Astrocyte of the spinal cord (primary cell): ENCODE measurements around the gene CD300C.
"Not testable (repeated sequence)": the region's sequence is repeated elsewhere in the genome, so short reads cannot be mapped to it uniquely, and the experiment has no call there.

Experiments used
- DNase-seq: peaks from one replicate; pipeline ENCODE4 v3.0.0; 2011; ENCODE audit warnings: low read depth, low spot score
- H3K4me3 ChIP-seq: 2 replicates; pipeline ENCODE4 v1.5.1; 2011; ENCODE audit warnings: low read depth, mild to moderate bottlenecking, low read length, moderate library complexity
- CTCF ChIP-seq: IDR thresholded peaks from 2 replicates; pipeline ENCODE4 v1.5.1; 2012; ENCODE audit warnings: low read depth, mild to moderate bottlenecking, low read length, inconsistent platforms
- in situ Hi-C: cut with HindIII; loops from 2 replicates; pipeline ENCODE4 v1.10.0; 2017; ENCODE audit warnings: low sequenced_read_pairs

The CD300C gene

GRCh38 chr17:74582633-74583032 lies 36.7 kb upstream of the CD300C start:
- in situ Hi-C loops: no loop called here
- TF ChIP-seq CTCF: no peak
- H3K4me3 ChIP-seq: no peak overlapping the region
- no peak for DNase-seq

- in situ Hi-C loops: no loop called here
- H3K4me3 ChIP-seq: no peak overlapping the region
- no peak for TF ChIP-seq CTCF
- DNase-seq: no peak
Observed at GRCh38 chr17:74579900-74580299, 34.0 kb upstream of the CD300C start.

GRCh38 chr17:74578979-74579378 lies 33.1 kb upstream of the CD300C start:
- no peak overlapping the region for H3K4me3 ChIP-seq
- no peak for TF ChIP-seq CTCF
- in situ Hi-C loops: no loop called here
- no peak for DNase-seq

- no peak overlapping the region for H3K4me3 ChIP-seq
- no peak for DNase-seq
- in situ Hi-C loops: no loop called here
- TF ChIP-seq CTCF: no peak
Observed at GRCh38 chr17:74574489-74575142, 28.7 kb upstream of the CD300C start.

- in situ Hi-C loops, DNase-seq, H3K4me3 ChIP-seq: not testable (repeated sequence)
Observed at GRCh38 chr17:74573635-74574034, 27.7 kb upstream of the CD300C start.

GRCh38 chr17:74573169-74573568 lies 27.3 kb upstream of the CD300C start:
- TF ChIP-seq CTCF: no peak
- no peak for DNase-seq
- H3K4me3 ChIP-seq: no peak overlapping the region
- in situ Hi-C loops: no loop called here

- TF ChIP-seq CTCF: no peak
- in situ Hi-C loops: no loop called here
- no peak for DNase-seq
- H3K4me3 ChIP-seq: no peak overlapping the region
Observed at GRCh38 chr17:74571621-74572270, 25.8 kb upstream of the CD300C start.
